GM18505 (cell line): ENCODE results near the gene TGFBR3.

Experiments
- ATAC-seq: cut with Tn5 transposase; IDR thresholded peaks from one replicate; pipeline ENCODE4 v1.9.1; 2021; ENCODE audit not compliant: unreplicated experiment
- POLR2A ChIP-seq: IDR thresholded peaks from 4 replicates; pipeline ENCODE4 v1.6.1; 2011; ENCODE audit warnings: borderline replicate concordance; ENCODE audit not compliant: insufficient read depth, insufficient read length; ENCODE audit errors: extremely low read depth

TGFBR3 gene

GRCh38 chr1:91895832-91896556, 10.0 kb upstream of the TGFBR3 start:
- no peak for ATAC-seq
- TF ChIP-seq POLR2A, result no peak

- no peak for ATAC-seq
- TF ChIP-seq POLR2A, result no peak
Observed at GRCh38 chr1:91894036-91894761, 8.2 kb upstream of the TGFBR3 start.

GRCh38 chr1:91891969-91892368, 6.0 kb upstream of the TGFBR3 start:
- ATAC-seq, result no peak
- no peak for TF ChIP-seq POLR2A

GRCh38 chr1:91891454-91891853, 5.5 kb upstream of the TGFBR3 start:
- no peak for ATAC-seq
- no peak for TF ChIP-seq POLR2A

- ATAC-seq, result no peak
- TF ChIP-seq POLR2A, result no peak
Observed at GRCh38 chr1:91889717-91890459, 3.9 kb upstream of the TGFBR3 start.

GRCh38 chr1:91885213-91885715, 687 bp downstream of the TGFBR3 start:
- TF ChIP-seq POLR2A, result no peak
- ATAC-seq, result no peak

GRCh38 chr1:91884459-91885212, 1.3 kb downstream of the TGFBR3 start:
- no peak for TF ChIP-seq POLR2A
- ATAC-seq, result no peak

- no peak for TF ChIP-seq POLR2A
- ATAC-seq, result no peak
Observed at GRCh38 chr1:91883470-91883869, 2.5 kb downstream of the TGFBR3 start.

- no peak for TF ChIP-seq POLR2A
- ATAC-seq, result no peak
Observed at GRCh38 chr1:91881280-91881679, 4.7 kb downstream of the TGFBR3 start.

GRCh38 chr1:91879733-91880132, 6.2 kb downstream of the TGFBR3 start:
- TF ChIP-seq POLR2A, result no peak
- ATAC-seq, result no peak

GRCh38 chr1:91877574-91878208, 8.3 kb downstream of the TGFBR3 start:
- ATAC-seq, result no peak
- TF ChIP-seq POLR2A, result no peak

- no peak for ATAC-seq
- no peak for TF ChIP-seq POLR2A
Observed at GRCh38 chr1:91876781-91877573, 9.0 kb downstream of the TGFBR3 start.
